22Rv1 (cell line): ENCODE results near the gene TENM4.

ENCODE experiments used
- H3K27ac ChIP-seq: fragments of 450-650 bp; 2 replicates; pipeline ENCODE4 v1.5.1; 2017
- ZFX ChIP-seq: fragments of 450-650 bp; IDR thresholded peaks from 2 replicates; pipeline ENCODE4 v1.6.1; 2017; ENCODE audit warnings: antibody characterized with exemption, borderline replicate concordance
- TF ChIP-seq, protein P1 (sequence below): fragments of 450-650 bp; IDR thresholded peaks from 2 replicates; pipeline ENCODE4 v1.5.1; 2017; ENCODE audit warnings: mild to moderate bottlenecking

TENM4 gene

DNA sequence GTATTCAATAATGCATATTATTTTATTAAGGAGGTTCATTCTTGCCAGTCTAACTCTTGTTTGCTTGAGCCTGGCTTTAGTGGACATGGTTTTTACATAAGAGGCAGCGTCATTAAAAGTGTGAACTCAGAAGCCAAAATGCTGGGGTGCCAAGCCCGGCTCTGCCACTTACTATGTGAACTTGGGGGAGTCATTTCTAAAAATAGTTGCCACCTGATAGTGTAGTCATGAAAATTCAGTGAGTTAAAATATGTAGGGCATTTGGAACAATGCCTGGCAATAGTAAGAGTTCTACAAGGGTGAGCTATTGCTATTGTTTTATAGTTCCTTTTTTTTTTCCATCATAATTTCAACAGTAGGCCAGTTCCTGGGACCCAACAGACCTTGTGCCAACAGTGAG, 49.9 kb downstream of the TENM4 start:
- no peak overlapping the region for H3K27ac ChIP-seq
- no peak for TF ChIP-seq ZFX
- TF ChIP-seq, protein P1, sequence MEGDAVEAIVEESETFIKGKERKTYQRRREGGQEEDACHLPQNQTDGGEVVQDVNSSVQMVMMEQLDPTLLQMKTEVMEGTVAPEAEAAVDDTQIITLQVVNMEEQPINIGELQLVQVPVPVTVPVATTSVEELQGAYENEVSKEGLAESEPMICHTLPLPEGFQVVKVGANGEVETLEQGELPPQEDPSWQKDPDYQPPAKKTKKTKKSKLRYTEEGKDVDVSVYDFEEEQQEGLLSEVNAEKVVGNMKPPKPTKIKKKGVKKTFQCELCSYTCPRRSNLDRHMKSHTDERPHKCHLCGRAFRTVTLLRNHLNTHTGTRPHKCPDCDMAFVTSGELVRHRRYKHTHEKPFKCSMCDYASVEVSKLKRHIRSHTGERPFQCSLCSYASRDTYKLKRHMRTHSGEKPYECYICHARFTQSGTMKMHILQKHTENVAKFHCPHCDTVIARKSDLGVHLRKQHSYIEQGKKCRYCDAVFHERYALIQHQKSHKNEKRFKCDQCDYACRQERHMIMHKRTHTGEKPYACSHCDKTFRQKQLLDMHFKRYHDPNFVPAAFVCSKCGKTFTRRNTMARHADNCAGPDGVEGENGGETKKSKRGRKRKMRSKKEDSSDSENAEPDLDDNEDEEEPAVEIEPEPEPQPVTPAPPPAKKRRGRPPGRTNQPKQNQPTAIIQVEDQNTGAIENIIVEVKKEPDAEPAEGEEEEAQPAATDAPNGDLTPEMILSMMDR, result no peak

DNA sequence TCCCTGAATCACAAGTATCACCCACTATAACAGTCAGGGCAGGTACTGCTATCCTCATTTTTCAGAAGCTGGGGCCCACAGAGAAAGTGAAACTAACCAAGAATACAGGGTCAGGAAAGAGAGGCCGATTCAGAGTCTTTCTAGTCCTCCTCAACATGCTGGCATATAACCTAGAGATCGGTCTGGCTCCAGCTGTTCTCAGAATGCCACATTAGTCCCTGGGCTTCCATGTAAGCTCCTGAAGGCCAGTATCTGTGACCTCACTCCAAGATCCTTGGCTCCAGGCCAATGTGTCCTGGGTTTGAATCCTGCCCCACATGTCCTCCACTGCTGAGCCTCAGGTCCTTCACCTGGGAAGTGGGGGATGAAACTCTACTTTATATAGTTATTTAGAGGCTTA, 50.4 kb downstream of the TENM4 start:
- no peak for TF ChIP-seq ZFX
- TF ChIP-seq, protein P1, result no peak
- no peak overlapping the region for H3K27ac ChIP-seq

DNA sequence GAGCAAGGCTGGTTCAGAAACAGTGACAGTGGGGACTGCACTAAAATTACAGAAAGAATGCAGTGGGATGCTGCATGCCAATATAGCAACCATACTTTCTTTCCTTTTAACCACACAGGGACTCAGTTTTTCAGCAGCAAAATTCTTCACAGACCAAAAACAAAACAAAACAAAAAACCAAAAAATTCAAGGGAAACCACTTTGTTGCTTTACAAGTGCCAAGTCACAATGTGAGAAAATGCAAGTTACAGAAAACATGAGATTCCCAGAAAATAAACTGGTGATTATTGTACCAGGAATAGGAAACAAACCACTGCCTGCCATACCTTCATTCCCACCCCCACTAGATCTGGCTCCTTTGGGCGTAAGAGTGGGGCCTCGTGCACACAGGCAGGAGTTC, 52.6 kb downstream of the TENM4 start:
- no peak overlapping the region for H3K27ac ChIP-seq
- TF ChIP-seq, protein P1, result no peak
- TF ChIP-seq ZFX, result no peak

DNA sequence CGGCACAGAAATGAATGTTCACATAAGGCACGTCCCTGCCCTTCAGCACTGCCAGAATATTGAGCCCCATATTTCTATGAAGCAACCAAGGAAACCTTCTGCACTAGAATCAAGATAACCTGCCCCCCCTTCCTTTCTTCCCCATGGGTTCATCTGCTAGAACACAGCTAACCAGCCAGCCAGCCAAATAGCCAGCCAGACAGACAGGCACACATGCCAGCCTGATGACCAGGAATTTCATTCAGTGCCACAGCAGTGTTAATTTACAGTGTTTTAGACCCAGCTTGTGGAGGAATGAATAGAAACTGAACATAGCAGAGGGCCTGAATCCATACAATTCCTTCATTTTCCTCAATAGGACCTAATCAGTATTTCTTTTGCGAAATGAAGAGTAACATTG, 57.0 kb downstream of the TENM4 start:
- H3K27ac ChIP-seq, result no peak overlapping the region
- TF ChIP-seq ZFX, result no peak
- TF ChIP-seq, protein P1, result no peak

DNA sequence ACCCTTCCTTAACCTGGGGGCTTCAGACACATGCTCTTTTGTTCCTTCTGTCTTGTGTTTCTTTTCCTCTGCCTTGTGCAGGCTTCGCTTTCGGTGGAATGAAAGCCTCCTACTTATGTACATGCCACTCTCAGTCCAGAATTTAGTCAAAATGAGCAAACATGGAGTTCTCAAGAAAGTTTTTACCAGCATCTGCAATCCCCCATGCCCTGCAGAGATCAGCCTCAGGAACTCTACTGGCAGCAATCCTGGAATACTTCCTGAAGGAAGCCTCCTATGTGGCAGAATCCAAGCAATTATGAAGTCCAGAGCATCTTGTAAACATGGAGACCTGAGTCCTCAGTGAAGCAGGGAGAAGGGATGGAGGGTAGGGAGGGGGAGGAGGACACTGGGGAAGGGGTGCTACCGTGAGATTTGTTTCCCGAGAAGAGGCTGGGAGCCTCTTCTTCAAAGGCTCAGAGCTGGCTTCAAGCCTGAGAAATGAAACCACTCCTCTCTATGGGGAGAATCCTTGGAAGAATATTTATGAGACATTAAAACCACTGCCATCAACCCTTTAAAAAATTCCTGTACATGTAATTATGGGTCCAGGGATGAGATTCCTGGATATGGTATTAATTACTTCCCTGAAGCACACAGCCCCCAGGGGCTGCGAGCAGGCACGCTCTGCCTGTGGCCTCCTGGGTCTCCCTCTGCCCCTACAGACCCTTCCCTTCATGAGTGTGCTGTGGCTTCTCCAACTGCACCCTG, 58.4 kb downstream of the TENM4 start:
- TF ChIP-seq ZFX, result no peak
- TF ChIP-seq, protein P1, result no peak
- H3K27ac ChIP-seq, result no peak overlapping the region

DNA sequence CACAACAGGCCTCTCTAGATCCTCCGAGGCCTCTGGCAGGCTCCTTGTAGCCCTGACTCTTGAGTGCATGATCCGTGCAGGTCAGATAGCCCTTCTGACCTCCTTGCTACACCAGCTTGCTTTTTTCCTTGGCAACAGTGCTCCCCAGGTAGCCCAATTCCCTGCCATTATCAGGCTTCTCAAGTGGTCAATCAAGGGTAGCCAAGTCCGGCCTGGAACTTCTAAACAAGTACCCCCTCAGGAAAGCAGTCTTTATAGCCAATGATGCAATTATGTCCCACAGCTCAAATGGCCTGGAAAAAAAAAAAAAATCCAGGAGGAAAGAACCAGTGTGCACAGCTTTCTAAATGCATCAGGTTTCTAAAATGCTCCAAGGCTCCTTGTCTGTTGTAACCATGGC, 59.8 kb downstream of the TENM4 start:
- TF ChIP-seq ZFX, result no peak
- TF ChIP-seq, protein P1, result no peak
- no peak overlapping the region for H3K27ac ChIP-seq

DNA sequence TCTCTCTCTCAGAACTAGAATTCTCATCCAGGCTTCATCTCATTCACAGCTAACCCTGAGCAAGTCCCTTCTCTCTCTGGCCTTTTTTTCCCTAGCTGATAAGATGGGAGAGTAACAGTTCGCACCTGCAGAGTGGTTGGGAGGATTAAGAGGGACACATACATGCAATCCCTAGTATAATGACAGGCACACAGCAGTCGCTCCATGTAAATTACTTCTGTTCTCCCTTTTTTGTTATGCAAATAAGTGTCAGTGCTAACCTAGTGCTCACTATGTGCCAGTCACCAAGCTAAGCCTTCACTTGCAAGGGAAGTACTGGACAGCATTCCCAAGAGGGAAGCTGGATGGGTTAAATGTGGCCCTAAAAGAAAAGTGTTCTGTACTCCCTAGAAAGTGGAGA, 63.4 kb downstream of the TENM4 start:
- TF ChIP-seq ZFX, result no peak
- TF ChIP-seq, protein P1, result no peak

More for the DNA sequence above, 63.4 kb downstream of the TENM4 start:
- H3K27ac ChIP-seq, result no peak overlapping the region
